Midbrain (tissue), 1 donor: ENCODE measurements around the gene TNFRSF8.
A peak's percentile ranks its signal among the peaks of the same experiment; 100 is the strongest.

Source experiments
- DNase-seq: peaks from one replicate; lab custom pipeline; 2025; lab: John Stamatoyannopoulos, UW

Gene TNFRSF8

GRCh38 chr1:12142891-12143630, 80.0 kb downstream of the TNFRSF8 start:
- DNase-seq, result no peak

- peak; percentile 27 for DNase-seq
Observed at GRCh38 chr1:12143631-12144155, 80.6 kb downstream of the TNFRSF8 start.

GRCh38 chr1:12144236-12144635, 81.1 kb downstream of the TNFRSF8 start:
- no peak for DNase-seq

- DNase-seq, result no peak
Observed at GRCh38 chr1:12144969-12145368, 81.9 kb downstream of the TNFRSF8 start.

- DNase-seq, result no peak
Observed at GRCh38 chr1:12145616-12146342, 82.7 kb downstream of the TNFRSF8 start.

GRCh38 chr1:12146343-12147112, 83.4 kb downstream of the TNFRSF8 start:
- DNase-seq, result no peak

- DNase-seq, result no peak
Observed at GRCh38 chr1:12147201-12147701, 84.1 kb downstream of the TNFRSF8 start.

GRCh38 chr1:12148160-12148957, 85.3 kb downstream of the TNFRSF8 start:
- no peak for DNase-seq

- DNase-seq, result no peak
Observed at GRCh38 chr1:12148958-12149790, 86.1 kb downstream of the TNFRSF8 start.

GRCh38 chr1:12149791-12150175, 86.7 kb downstream of the TNFRSF8 start:
- no peak for DNase-seq

GRCh38 chr1:12150456-12151200, 87.5 kb downstream of the TNFRSF8 start:
- DNase-seq, result no peak

- DNase-seq, result no peak
Observed at GRCh38 chr1:12151465-12151864, 88.4 kb downstream of the TNFRSF8 start.

GRCh38 chr1:12152113-12152891, 89.2 kb downstream of the TNFRSF8 start:
- no peak for DNase-seq

GRCh38 chr1:12153181-12153785, 90.2 kb downstream of the TNFRSF8 start:
- DNase-seq, result peak; percentile 38

GRCh38 chr1:12155328-12155727, 92.2 kb downstream of the TNFRSF8 start:
- no peak for DNase-seq

- DNase-seq, result no peak
Observed at GRCh38 chr1:12157366-12158231, 94.5 kb downstream of the TNFRSF8 start.

- DNase-seq, result no peak
Observed at GRCh38 chr1:12158357-12159092, 95.4 kb downstream of the TNFRSF8 start.
